Measurements from ENCODE around the gene GLCCI1.
A peak's percentile ranks its signal among the peaks of the same experiment; 100 is the strongest.

The GLCCI1 gene

GRCh38 chr7:7968544-7969305 is at the start of gene GLCCI1:
Gene GLCCI1 (plus strand): TSS chr7:7968796. CDS start chr7:7969351, 555 bp downstream.
- peak; percentile 92 to 97 (median 96) for DNase-seq

DNA sequence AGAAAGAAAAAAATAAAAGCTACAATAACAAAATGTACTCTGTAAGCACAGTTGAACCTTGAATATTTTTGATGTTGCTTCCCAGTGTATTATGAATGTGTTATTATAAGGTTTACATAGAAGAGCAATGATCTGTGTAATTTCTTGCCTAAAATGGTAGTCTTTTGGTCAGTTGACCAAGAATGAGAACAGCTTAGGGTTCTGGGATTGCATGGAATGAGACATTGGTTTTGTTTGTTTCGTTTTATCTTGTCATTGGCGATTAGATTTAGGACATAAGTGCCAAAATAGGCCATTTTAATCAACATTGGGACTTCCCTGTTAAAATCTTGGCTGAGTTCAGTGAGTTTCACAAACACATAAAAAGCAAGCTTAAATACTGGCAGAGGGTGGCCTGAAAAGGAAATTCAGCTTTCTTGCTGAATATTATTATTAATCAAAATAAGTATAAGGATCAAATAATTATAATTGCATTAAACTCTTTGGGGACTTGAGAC is 49.1 kb upstream of the GLCCI1 start:
- DNase-seq = no peak

- DNase-seq = no peak
Measured at GRCh38 chr7:7920056-7920455, 48.5 kb upstream of the GLCCI1 start.

- DNase-seq = peak in 1 of 6 experiments; percentile 12
Measured at GRCh38 chr7:7920481-7920880, 48.1 kb upstream of the GLCCI1 start.

- no peak for DNase-seq
Measured at GRCh38 chr7:7921830-7922229, 46.8 kb upstream of the GLCCI1 start.

GRCh38 chr7:7922684-7923385 is 45.8 kb upstream of the GLCCI1 start:
- DNase-seq = no peak

DNA sequence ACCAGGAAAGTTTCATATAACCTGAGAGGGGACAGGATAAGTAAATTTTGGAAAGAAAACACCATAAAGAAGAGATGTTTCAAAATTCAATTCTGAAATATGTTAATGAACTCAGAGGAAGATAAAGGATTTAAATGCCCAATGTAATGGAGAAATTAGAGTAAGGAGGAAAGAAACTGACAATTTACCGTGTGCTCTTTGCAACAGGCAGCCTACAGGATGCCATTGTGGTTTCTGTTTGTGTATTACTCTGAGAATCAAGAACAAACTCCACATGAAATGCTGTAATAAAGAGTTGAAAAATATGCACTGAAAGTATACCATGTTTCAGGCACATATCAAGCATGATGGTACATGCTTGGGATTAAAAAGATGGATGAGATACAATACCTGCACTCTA is 44.8 kb upstream of the GLCCI1 start:
- peak in 1 of 6 experiments; percentile 5 for DNase-seq

GRCh38 chr7:7924303-7924702 is 44.3 kb upstream of the GLCCI1 start:
- no peak for DNase-seq

DNA sequence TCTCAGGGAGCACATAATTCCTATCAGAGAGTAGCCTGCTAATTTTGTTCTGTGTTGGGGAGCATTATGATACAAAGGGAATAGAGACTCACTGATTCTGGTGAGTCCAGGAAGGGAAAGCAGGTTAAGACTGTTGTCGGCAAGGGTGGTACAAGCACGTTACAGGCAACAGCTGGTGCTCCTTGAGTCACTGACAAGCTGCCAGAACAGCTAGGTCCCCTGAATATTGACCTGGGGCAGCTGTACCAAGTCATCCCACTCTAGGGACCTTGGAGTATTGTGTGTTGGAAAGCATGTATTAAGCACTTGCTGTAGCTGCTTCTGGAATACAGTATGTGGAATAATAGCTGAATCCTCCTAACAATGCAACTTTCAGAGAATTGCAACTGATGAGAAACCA is 37.0 kb upstream of the GLCCI1 start:
- DNase-seq = no peak

DNA sequence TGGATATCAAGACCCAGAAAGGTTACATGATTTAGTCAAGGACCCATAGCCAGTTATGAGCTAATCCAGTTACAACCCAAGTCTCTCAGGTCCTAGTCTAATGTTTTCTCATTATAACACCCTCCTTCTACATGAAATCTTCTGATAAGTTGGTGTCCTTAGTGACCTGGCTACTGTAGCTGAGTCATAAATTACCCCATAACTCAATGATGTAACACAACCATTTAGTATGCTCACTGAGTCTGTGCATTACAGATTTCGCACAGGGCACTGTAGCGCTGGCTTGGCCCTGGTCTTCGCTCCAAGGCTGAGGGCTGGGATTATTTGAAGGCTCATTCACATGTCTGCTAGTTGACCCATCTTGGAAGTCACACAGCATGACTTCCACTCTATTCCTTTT is 36.0 kb upstream of the GLCCI1 start:
- DNase-seq = no peak

DNA sequence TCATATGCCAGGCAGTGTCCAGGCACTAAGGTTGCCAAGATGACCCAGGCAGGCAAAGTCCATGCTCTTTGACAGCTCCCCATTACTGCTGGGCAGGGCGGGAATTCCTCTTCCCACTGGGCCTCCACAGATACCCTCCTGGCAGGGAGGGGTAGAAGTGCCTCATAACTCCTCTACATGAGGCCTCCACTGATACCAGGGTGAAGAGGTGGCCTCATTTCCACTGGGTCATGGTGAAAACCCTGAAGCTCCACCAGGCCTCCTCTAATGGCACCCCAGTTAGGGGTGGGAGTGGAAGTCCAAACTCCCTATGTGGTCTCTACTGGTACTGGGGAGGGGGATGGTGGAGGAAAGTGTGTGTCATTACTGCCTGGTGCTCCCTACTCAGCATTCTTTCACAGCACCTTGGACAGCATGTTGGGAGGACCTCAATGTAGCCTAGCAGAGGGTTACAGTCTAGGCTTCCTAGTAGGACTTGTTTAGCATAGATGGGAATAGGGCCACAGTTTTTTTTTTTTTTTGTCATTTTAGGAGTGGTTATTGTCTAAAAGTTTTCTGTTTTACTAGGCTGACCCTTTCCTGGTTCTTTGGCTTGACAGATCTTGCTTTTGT is 34.6 kb upstream of the GLCCI1 start:
- no peak for DNase-seq

- DNase-seq = no peak
Measured at GRCh38 chr7:7934945-7935344, 33.7 kb upstream of the GLCCI1 start.

GRCh38 chr7:7938471-7938870 is 30.1 kb upstream of the GLCCI1 start:
- no peak for DNase-seq

DNA sequence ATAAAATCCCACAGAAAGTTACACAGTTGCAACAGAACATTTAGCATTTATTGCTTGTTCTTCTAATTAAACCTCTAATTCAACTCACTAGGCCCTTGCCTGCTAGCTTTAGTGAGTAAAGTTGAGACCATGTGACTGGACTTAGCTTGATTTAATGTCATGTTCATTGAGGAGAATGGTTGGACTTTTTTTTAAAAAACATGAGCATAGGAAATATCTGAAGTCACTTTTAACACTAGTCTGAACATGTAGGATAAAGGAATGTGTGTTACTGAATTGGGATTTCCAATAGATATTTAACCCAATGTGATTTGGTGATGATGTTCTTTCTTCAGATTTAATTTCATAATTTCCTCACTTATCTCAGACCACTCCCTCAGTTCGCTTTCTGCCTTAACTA is 24.6 kb upstream of the GLCCI1 start:
- no peak for DNase-seq

DNA sequence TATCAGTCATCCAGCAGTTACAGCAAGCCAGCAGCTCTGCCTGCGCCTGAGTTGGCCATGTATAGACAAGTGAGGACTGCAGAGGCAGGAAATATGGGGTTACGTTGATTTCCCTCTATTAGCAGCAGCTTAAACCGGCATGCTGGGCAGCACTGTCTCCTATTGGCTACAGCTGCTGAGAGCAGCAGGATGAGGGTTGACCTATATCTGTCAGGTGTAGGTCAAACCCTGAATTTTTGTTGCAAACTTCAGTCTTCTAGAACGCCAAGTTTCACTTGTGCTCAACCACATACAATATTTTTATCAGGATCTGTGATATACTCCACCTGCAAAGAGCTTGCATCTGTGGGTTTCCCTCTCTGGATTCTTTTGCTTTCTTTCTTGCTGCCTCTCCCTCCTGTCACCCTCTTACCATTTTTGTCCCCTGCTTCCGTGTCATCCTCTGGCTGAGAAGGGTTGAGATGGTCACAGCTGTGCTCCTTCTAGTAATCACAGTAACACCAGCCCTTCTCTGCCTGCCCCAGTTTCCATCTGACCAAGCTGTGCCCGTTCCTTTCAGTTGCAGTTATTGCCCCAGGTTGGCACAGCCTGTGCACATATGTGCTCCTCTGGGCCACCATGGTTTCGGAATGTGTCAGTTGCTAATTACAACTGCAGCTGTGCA is 23.8 kb upstream of the GLCCI1 start:
- peak in 4 of 6 experiments; percentile 2 to 34 (median 16) for DNase-seq

DNA sequence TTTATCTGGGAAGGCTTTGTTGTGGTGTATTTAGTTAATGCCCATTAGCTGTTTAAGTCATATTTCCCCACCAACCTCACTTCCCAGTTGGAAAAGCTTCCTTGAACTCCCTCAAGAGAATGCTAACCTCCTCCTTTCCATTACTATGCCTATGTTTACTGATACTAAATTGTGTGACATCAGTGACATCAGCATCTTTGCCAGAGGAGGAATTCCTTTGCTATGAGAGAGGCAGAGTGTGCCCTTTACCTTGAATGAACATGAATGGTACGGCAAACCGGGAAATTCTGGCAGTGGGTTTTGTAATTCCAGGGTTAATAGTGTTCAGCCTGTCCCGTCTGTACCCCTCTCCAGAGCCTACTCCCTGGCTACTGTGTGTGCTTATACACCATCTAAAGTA is 22.1 kb upstream of the GLCCI1 start:
- DNase-seq = no peak

GRCh38 chr7:7948232-7948631 is 20.4 kb upstream of the GLCCI1 start:
- DNase-seq = no peak

DNA sequence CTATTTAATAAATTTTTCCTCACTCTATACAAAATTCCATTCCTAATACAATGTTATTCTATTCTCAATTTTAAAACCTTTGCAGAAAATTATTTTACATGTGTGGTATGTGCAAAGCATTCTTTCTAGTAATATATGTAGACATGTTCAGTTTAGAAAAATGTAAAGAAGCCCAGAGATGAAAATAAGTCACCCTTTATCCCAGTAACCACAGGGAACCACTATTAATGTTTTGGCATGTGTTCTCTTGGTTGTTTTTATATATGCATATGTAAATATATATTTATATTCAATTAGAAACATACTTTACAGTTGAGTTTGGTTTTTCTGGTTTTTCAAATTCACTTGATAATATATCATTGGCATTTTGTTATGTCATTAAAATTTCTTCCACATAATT is 14.8 kb upstream of the GLCCI1 start:
- DNase-seq = no peak

GRCh38 chr7:7956531-7957128 is 12.0 kb upstream of the GLCCI1 start:
- DNase-seq = no peak

- no peak for DNase-seq
Measured at GRCh38 chr7:7957513-7957912, 11.1 kb upstream of the GLCCI1 start.

DNA sequence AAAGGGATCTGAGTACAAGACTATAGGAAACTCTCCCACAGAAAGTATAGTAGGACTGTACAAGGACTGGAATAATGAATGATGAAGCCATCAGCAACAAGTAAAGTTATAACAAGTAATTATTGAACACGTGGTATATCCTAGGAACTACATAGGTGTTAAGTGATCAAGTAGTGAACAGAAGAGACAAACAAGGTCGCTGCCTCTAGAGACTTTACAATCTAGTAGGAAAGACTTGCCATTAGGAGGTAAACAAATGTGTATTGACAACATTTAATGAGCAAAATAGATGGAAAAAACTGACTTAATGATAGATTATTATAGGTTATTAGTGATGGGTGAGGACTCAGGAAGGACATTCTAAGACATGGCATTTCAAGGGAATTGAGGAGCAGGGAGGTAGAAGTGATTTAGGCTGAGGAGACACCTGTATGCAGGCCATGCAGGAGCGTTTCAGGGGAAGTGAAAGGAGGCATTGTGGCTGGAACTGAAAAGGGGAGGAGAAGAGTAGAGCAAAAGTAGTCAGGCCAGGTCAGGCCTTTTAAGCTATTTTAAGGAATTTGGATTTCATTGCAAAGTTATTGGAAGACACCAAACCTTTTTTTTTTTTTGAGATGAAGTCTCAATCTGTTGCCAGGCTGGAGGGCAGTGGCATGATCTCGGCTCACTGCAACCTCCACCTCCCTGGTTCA is 8.5 kb upstream of the GLCCI1 start:
- no peak for DNase-seq

GRCh38 chr7:7962851-7963250 is 5.7 kb upstream of the GLCCI1 start:
- DNase-seq = no peak
